HepG2 (cell line): Measurements from ENCODE around the gene SLC9A9. TPM values are rescaled to one million over a fixed set of nuclear protein-coding genes. Genes with fewer than 3 reads are reported as not detected.

Source experiments
- ATAC-seq: fragments of 200-7000 bp; cut with Tn5 transposase; 3 replicates; pipeline ENCODE4 v1.9.1; 2020; ENCODE audit warnings: mild to moderate bottlenecking, moderate library complexity
- BruUV-seq: library from RNA; stranded (reverse); fragments of 400-500 nt; replicated peaks from 2 replicates; lab custom pipeline; 2021; lab: Mats Ljungman, UMichigan
- CTCF ChIA-PET: fragments of 300-600 bp; formaldehyde crosslinking; extraction: SDS; loops from one replicate; lab custom pipeline; 2021; ENCODE audit warnings: low total read pairs, inconsistent platforms, low intra/inter-chr PET ratio; lab: Yijun Ruan, JAX
- POLR2A ChIA-PET: fragments of 350-600 bp; sonication (Branson Sonifier 250); formaldehyde crosslinking; loops from one replicate; lab custom pipeline; 2020; ENCODE audit warnings: antibody characterized with exemption, inconsistent platforms; lab: Yijun Ruan, JAX
- DNase-seq: peaks from one replicate; pipeline ENCODE4 v3.0.0-alpha.2; 2015; ENCODE audit warnings: low spot score
- FAIRE-seq: peaks from 3 replicates; lab custom pipeline; 2011; peaks lifted over from hg19 to GRCh38; lab: Jason Lieb, UNC
- H2AFZ ChIP-seq: one replicate; pipeline ENCODE4 v1.6.1; 2011; ENCODE audit warnings: low read length, inconsistent platforms
- H3K27ac ChIP-seq: fragments of 300-600 bp; 3 replicates; pipeline ENCODE4 v1.8.0; 2011; ENCODE audit warnings: mixed run types, mild to moderate bottlenecking, mixed read lengths, low read length, inconsistent platforms; ENCODE audit not compliant: insufficient read depth; ENCODE audit errors: extremely low read length
- H3K27me3 ChIP-seq, 2 experiments: fragments of 200-600 bp in 1 of 2; 2 replicates in 1 of 2; 3 replicates in 1 of 2; pipeline versions ENCODE4 v1.6.0 to v1.8.0; 2011; ENCODE audit warnings: low read length in 2 of 2, mild to moderate bottlenecking in 2 of 2, moderate library complexity in 2 of 2, inconsistent platforms in 1 of 2; ENCODE audit not compliant: insufficient read depth in 2 of 2, control insufficient read depth in 1 of 2
- H3K36me3 ChIP-seq, 2 experiments: fragments of 200-600 bp in 1 of 2; replicated peaks in 1 of 2; 2 replicates in 1 of 2; 3 replicates in 1 of 2; pipeline versions ENCODE4 v1.5.1 to v1.8.0; 2011; ENCODE audit warnings: low read length in 2 of 2, inconsistent platforms in 1 of 2; ENCODE audit not compliant: insufficient read depth in 2 of 2, control insufficient read depth in 1 of 2
- H3K4me1 ChIP-seq: 2 replicates; pipeline ENCODE4 v1.5.1; 2012; ENCODE audit warnings: low read length, inconsistent platforms; ENCODE audit not compliant: insufficient read depth
- H3K4me2 ChIP-seq: 2 replicates; pipeline ENCODE4 v1.6.0; 2011; ENCODE audit warnings: low read depth, low read length, inconsistent platforms
- H3K4me3 ChIP-seq, 3 experiments: fragments of 200-600 bp in 1 of 3; sonication (generic), shearing (Covaris generic) in 1 of 3; replicated peaks in 1 of 3; 2 replicates each; pipeline ENCODE4 v1.5.1; 2011 to 2016; ENCODE audit warnings: low read length in 3 of 3, inconsistent platforms in 2 of 3, low read depth in 2 of 3, mild to moderate bottlenecking in 2 of 3, control low read depth in 1 of 3, mixed read lengths in 1 of 3; ENCODE audit not compliant: insufficient read depth in 1 of 3
- H3K79me2 ChIP-seq: one replicate; pipeline ENCODE4 v1.6.1; 2011; ENCODE audit warnings: low read length, inconsistent platforms; ENCODE audit not compliant: insufficient read depth
- H3K9ac ChIP-seq: 2 replicates; pipeline ENCODE4 v1.6.0; 2011; ENCODE audit warnings: mild to moderate bottlenecking, low read depth, low read length, inconsistent platforms; ENCODE audit not compliant: insufficient read depth
- H3K9me3 ChIP-seq: 2 replicates; pipeline ENCODE4 v1.5.1; 2012; ENCODE audit warnings: mild to moderate bottlenecking, low read length
- H4K20me1 ChIP-seq: 2 replicates; pipeline ENCODE4 v1.6.0; 2011; ENCODE audit warnings: inconsistent platforms, mild to moderate bottlenecking, low read length, moderate library complexity; ENCODE audit not compliant: insufficient read depth
- CBX1 ChIP-seq: IDR thresholded peaks from one replicate; pipeline ENCODE4 v1.6.1; 2016; ENCODE audit warnings: antibody characterized with exemption, low read depth
- ELF3 ChIP-seq: IDR thresholded peaks from 2 replicates; pipeline ENCODE4 v1.6.1; 2016; ENCODE audit warnings: missing genetic modification reagents, missing compliant biosample characterization
- EP300 ChIP-seq, 3 experiments: sonication (generic) in 1 of 3; formaldehyde crosslinking in 1 of 3; IDR thresholded peaks; 2 replicates each; pipeline versions ENCODE4 v1.5.1 to v1.6.1; 2011 to 2020; ENCODE audit warnings: low read depth in 2 of 3, low read length in 2 of 3, borderline replicate concordance in 1 of 3, improper control_type of control experiment in 1 of 3, mild to moderate bottlenecking in 1 of 3, missing genetic modification reagents in 1 of 3, moderate library complexity in 1 of 3
- FOXK1 ChIP-seq: sonication (generic); formaldehyde crosslinking; IDR thresholded peaks from 2 replicates; pipeline ENCODE4 v1.4.0; 2020; ENCODE audit warnings: low read depth, missing genetic modification reagents, borderline replicate concordance
- GATA4 ChIP-seq: sonication (generic); IDR thresholded peaks from 2 replicates; pipeline ENCODE4 v1.6.1; 2016; ENCODE audit warnings: antibody characterized with exemption, low read depth, borderline replicate concordance
- HDAC2 ChIP-seq: sonication (generic); formaldehyde crosslinking; IDR thresholded peaks from 2 replicates; pipeline ENCODE4 v1.4.0; 2020; ENCODE audit warnings: missing genetic modification reagents
- SNRNP70 ChIP-seq: fragments of 200-400 bp; formaldehyde crosslinking; IDR thresholded peaks from 2 replicates; pipeline ENCODE4 v1.6.1; 2017; ENCODE audit warnings: mild to moderate bottlenecking, low read depth, low read length, moderate library complexity
- ZFP36L1 ChIP-seq: sonication (generic); formaldehyde crosslinking; IDR thresholded peaks from 2 replicates; pipeline ENCODE4 v1.8.0; 2022; ENCODE audit warnings: mild to moderate bottlenecking, missing genetic modification reagents, moderate library complexity
- ZNF441 ChIP-seq: sonication (generic); formaldehyde crosslinking; IDR thresholded peaks from 2 replicates; pipeline ENCODE4 v1.7.0; 2021; ENCODE audit warnings: missing genetic modification reagents, borderline replicate concordance
- ZNF546 ChIP-seq: sonication (generic); formaldehyde crosslinking; conservative IDR thresholded peaks from 2 replicates; pipeline ENCODE4 v1.8.1; 2023; ENCODE audit warnings: mild to moderate bottlenecking, missing genetic modification reagents
- WGBS: methylation state at CpG from one replicate; pipeline ENCODE4 v1.1.6; 2017; ENCODE audit warnings: low lambda C conversion rate; 5-methylcytosine and 5-hydroxymethylcytosine counted together
- in situ Hi-C: cut with HindIII; loops from 2 replicates; pipeline ENCODE4 v1.10.0; 2017; ENCODE audit warnings: low pct_unique_long_range_greater_than_20kb; ENCODE audit not compliant: extremely low pct_ligation_motif_present
- intact Hi-C: fragments of 100-400 bp; cut with micrococcal nuclease; formaldehyde crosslinking; loops from one replicate; pipeline ENCODE4 v1.10.0; 2022; ENCODE audit not compliant: unreplicated experiment
- polyA plus RNA-seq, 8 experiments: library from polyadenylated mRNA; depleted of rRNA in 3 of 8; stranded (reverse) in 7 of 8; unstranded in 1 of 8; fragments of >200 nt; fragmentation: Illumina TruSeq in 4 of 8; extraction: Trizol in 4 of 8; gene quantifications; 2 replicates each; pipeline versions ENCODE4 v1.2.1 to v1.2.3, GENCODE V29; 2011 to 2016; ENCODE audit warnings: low read depth in 4 of 8, missing spikeins in 1 of 8, mixed read lengths in 1 of 8; ENCODE audit not compliant: insufficient read depth in 1 of 8
- total RNA-seq, 5 experiments: library from RNA; depleted of rRNA; stranded (reverse); fragments of >200 nt; fragmentation: Illumina TruSeq; extraction: Trizol; gene quantifications; 2 replicates each; pipeline ENCODE4 v1.2.3, GENCODE V29; 2016; ENCODE audit warnings: low read depth in 1 of 5
- TF ChIP-seq, protein P1 (sequence below): sonication (generic); formaldehyde crosslinking; IDR thresholded peaks from 2 replicates; pipeline ENCODE4 v1.5.0; 2020; ENCODE audit warnings: missing genetic modification reagents

The SLC9A9 gene
- total and polyA plus RNA-seq, 2 of the 13 experiments (the other 11 are each of a cell fraction or from before 2014, with no cell fraction given) = not detected

DNA sequence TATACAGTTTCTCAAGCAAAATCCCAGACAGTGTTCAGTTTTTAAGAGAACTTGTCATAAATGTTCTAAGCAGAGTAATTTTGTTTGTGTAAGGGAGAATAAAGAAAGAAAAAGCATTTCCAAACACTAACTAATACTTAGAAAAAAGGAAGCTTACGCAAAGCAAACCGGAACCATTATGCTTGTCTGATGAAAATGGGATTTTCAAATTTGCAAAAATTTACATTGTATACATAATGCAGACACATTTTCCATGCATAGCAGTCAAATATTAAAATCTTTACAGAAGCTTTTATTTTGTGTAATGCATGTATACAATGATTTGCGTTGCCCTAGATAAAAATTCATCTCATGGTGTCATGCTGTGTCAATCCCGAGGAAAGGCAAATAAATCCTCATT, 229.0 kb downstream of the SLC9A9 start:
- BruUV-seq = no TSS peak
- Histone ChIP-seq H3K79me2 (no peaks in the 10 kb centered on the region), H2AFZ (no peak overlapping the region), H3K27ac (no peak overlapping the region), H3K4me3 (no peak overlapping the region), H3K4me1 (no peaks in the 10 kb centered on the region), H3K4me2 (no peak overlapping the region), H4K20me1 (no peaks in the 10 kb centered on the region), H3K36me3 (no peaks in the 10 kb centered on the region), H3K27me3 (no peaks in the 10 kb centered on the region), H3K9me3 (peaks cover 4% of the 10 kb centered on the region; the same call in 1 of the 2 replicates), H3K9ac (no peak overlapping the region)
- no peak for ATAC-seq
- TF ChIP-seq ZNF546 (CRISPR knock-in tag) = no peak
- no peak for TF ChIP-seq ZNF441 (CRISPR knock-in tag)
- no peak for TF ChIP-seq SNRNP70
- TF ChIP-seq GATA4 = no peak
- TF ChIP-seq CBX1 = no peak
- TF ChIP-seq, protein P1, sequence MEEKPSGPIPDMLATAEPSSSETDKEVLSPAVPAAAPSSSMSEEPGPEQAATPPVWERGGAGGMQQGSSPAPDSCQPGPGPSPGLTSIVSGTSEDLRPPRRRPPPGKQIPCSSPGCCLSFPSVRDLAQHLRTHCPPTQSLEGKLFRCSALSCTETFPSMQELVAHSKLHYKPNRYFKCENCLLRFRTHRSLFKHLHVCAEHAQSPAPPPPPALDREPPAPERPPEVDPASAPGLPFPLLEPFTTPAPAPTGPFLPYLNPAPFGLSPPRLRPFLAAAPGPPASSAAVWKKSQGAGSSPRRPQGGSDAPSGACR (CRISPR knock-in tag) = no peak
- TF ChIP-seq ELF3 = no peak
- TF ChIP-seq FOXK1 = no peak
- ChIA-PET POLR2A (no interaction called here), CTCF (no interaction called here)
- in situ Hi-C loops (no loop called here), intact Hi-C loops (no loop called here)
- no peak for FAIRE-seq
- no peak for DNase-seq
- WGBS = 37% methylated on average over 4 of the region's 4 CpGs

DNA sequence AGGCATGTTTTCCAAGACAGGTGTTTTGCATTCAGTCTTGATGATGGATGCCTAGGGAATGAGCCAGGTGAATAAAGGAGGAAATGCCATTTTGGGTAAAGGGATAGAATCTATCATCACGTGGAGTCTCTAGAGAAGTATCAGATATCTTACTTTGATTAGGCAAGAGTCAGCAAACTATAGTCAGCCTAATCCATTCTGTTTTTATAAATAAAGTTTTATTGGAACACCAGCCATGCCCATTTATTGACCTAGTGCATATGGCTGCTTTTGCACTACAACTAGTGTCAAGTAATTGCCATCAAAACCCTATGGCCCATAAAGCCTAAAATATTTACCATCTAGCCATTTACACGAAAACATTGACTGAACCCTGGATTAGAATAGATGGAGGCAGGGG, 231.2 kb downstream of the SLC9A9 start:
- DNase-seq (no peak), ATAC-seq (no peak), FAIRE-seq (no peak)
- no peaks in the 10 kb centered on the region for H3K27me3 ChIP-seq
- H3K9me3 ChIP-seq = peaks cover 4% of the 10 kb centered on the region; the same call in 1 of the 2 replicates
- intact Hi-C loops (no loop called here), in situ Hi-C loops (no loop called here)
- H3K36me3 ChIP-seq = no peaks in the 10 kb centered on the region
- no peak overlapping the region for H3K9ac ChIP-seq
- H3K4me3 ChIP-seq = no peak overlapping the region
- no peaks in the 10 kb centered on the region for H3K79me2 ChIP-seq
- H3K4me2 ChIP-seq = no peak overlapping the region
- H3K27ac ChIP-seq = no peak overlapping the region
- no peak overlapping the region for H2AFZ ChIP-seq
- 0% methylated on average over 2 of the region's 2 CpGs for WGBS
- POLR2A ChIA-PET = no interaction called here
- CTCF ChIA-PET = no interaction called here
- H3K4me1 ChIP-seq = no peaks in the 10 kb centered on the region
- no peaks in the 10 kb centered on the region for H4K20me1 ChIP-seq
- TF ChIP-seq HDAC2 (CRISPR knock-in tag) (no peak), EP300 (IDR thresholded peaks at IDR 0.05; ENCODE audit: low read depth in 2 of 2, low read length in 2 of 2) (no peak), EP300 (CRISPR knock-in tag; IDR thresholded peaks at IDR 0.05; ENCODE audit: borderline replicate concordance) (no peak), ZFP36L1 (no peak)
- no TSS peak for BruUV-seq
